NCI-H2029 treated with DMSO at 0.1 percent for 48 hours (cell line): ENCODE measurements around the gene APP.

ENCODE experiments used
- DNase-seq: peaks from one replicate; lab custom pipeline; 2025; lab: John Stamatoyannopoulos, UW

The APP gene

DNA sequence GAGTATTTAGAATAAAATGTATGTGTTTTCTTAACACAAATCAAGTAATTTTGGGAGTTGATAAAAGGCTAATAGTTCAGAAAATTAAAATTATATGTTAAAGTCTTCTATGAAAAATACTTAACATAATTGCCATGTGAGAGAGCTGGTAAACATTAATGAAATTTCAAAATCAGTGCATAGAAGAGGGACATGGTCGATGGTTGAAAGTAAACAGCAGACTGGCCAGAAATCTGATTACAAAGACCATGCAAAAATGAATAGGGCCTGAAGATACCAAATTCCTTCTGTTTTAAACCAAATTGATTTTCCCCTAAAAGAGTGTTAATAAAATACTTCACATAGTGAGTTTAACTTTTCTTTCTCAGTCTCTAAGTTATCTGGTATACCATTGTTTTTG lies 307.5 kb downstream of the APP start:
- DNase-seq = no peak

DNA sequence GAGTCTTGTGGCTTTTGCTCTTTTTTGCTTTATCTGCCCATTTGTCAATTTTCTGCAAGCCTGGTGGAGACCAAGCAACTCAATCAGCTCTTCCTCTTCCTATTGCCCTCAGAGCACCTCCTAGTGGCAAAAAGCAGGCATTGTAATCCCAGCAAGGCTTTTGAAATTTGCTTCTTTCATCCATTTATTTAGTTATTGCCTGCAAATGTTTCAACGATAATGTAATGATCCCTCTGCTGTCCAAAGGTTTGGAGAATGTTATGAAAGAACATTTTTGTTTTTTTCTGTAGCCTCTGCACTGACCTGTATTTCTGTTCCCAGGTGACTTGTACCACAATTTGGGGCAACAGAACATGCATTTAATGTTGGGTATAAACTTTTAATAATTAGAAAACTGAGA lies 308.0 kb downstream of the APP start:
- DNase-seq = no peak

GRCh38 chr21:25862112-25862511 lies 308.5 kb downstream of the APP start:
- DNase-seq = no peak

GRCh38 chr21:25859235-25859929 lies 311.2 kb downstream of the APP start:
- DNase-seq = no peak

DNA sequence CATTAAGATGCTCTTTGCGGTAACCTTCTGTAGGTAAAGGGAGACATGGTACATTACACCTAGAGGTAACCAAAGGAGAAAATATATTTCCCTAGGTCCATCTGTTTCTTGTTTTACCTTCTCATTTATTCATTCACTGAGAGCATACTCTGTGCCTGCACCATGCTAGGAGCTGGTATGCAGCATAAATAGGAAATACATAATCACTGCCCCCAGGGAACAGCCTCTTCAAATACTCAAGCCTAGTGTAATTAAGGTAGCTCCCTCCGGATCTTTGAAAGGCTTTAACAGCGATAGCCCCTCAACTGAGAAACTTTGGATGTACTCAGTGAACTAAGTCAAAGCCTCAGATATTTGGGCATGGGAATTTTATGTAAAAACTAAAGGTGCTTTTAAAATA lies 312.2 kb downstream of the APP start:
- no peak for DNase-seq

DNA sequence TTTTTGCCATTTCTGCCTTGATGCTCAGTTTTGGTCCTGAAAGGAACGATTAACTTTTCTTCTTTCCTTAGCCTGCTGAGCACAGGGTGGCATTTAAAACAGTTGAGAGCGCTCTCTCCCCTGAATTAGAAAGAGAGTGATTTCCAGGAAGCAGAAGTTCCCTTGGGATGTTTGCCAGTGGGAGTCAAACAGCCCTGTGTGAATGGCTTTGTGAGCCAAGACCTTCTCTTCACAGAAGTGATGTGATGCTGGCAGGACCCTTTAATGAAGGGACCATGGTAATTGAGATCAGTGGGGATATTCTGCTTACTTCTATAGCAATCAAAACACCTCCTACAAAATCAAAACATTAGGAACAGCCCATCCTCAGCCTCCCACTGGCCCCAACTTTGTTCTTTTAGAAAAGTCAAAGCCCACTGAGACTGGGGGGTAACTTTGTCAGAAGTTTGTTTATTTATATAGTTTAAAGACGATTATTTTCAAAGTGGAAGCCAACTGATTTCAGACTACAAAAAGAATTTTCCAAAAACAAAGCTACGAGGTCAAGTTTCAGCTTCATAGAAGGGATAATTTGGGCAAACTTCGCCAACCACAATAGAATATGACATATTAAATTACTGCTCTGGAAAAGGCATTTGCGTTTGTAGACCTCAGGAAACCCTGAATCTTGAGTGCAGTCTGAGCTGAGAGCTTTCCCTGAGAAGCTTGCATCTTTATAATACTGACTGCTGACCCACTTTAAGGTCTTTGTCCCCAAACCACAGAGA lies 313.1 kb downstream of the APP start:
- DNase-seq = no peak

DNA sequence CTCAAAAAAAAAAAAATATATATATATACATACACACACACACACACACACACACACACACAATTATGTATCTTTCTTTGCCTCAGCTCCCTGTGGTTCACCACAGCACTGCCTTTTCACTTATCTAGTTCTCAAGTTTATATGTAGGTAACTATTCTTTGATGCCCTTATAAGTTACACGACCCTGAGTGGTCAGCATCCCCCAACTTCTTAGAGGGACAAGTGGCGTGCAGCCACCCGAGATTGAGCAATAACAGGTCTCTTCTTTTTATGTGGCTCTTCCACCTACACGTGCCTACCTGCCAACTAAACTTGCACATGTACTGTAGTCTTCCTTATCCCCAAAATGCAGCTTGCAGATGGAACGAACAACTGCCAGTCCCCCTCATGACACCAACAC lies 315.0 kb downstream of the APP start:
- no peak for DNase-seq

- DNase-seq = no peak
Measured at GRCh38 chr21:25850126-25850842, 320.3 kb downstream of the APP start.

DNA sequence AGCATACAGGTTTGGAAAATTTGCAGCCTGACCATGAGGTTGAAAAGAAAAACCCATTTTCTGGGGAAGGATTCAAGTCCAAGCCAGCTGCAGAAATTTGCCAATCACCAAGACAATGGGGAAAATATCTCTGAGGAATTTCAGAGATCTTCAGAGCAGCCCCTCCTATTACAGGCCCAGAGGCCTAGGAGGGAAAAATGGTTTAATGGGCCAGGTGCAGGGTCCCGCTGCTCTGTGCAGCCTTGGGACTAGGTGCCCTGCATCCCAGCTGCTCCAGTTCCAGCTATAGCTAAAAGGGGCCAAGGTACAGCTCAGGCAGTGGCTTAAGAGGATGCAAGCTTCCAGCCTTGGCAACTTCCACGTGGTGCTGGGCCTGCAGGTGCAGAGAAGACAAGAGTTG lies 322.3 kb downstream of the APP start:
- DNase-seq = no peak

DNA sequence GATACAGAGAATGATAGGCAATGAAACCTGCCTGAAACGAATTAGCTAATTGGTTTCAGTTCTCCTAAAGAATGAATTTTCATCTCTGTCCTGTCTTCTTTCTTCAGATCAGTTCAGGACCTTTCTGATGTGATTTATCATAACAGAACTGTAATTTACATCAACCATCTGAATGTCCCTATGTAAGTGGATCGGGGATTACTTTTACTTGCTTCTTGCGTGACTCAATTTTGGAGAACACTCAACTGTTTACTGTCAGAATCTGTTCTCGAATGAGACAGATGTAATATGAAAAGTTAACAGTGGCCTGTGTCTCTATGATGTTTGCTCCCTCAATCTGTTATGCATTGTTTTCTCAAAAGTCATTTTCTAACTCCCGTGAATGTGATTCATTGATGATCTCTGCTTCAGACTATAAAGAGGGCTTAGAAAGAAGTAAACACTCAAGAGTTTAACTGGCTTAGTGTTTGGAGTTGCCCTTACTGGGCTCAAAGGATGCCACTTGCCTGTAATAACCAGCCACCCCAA lies 324.8 kb downstream of the APP start:
- DNase-seq = no peak

DNA sequence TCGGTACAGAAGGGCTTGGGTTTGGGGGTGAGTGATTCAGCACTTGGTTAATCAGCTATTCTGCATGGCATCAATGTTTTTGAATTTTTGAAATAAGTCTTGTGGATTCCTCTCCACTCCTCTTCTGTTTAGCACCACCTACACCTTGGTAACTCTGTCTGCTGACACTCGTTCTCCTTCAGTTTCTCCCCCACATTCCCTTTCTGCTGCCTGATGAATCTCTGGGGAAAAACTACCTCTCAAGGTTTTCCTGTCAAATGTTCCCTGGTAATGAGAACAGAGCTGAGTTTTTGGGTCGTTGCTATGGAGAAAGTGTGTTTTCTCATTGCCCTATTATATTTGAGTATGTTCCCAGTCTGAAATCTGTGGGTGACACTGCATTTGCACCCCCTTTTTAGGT lies 327.6 kb downstream of the APP start:
- no peak for DNase-seq

GRCh38 chr21:25838809-25839208 lies 331.8 kb downstream of the APP start:
- no peak for DNase-seq

GRCh38 chr21:25837533-25838265 lies 332.9 kb downstream of the APP start:
- no peak for DNase-seq

DNA sequence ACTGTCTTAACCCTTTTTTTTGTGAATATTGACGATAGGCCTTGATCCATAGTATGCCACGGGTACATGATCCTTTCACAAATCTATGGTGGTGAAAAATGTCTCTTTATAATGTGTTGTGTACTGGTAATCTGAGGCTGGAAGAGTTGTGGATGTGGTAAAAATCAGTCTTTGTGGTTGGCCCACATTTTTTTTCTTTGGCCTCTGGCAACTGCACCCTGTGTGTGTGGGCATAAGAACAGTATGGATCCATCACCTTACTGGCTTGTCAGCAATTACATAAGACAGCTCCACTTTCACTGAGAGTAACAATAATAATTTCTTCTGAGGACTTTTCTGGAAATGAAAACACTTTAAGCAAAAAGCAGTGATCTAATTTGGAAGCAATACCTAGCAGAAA lies 334.2 kb downstream of the APP start:
- DNase-seq = no peak

- no peak for DNase-seq
Measured at GRCh38 chr21:25834381-25834780, 336.2 kb downstream of the APP start.

DNA sequence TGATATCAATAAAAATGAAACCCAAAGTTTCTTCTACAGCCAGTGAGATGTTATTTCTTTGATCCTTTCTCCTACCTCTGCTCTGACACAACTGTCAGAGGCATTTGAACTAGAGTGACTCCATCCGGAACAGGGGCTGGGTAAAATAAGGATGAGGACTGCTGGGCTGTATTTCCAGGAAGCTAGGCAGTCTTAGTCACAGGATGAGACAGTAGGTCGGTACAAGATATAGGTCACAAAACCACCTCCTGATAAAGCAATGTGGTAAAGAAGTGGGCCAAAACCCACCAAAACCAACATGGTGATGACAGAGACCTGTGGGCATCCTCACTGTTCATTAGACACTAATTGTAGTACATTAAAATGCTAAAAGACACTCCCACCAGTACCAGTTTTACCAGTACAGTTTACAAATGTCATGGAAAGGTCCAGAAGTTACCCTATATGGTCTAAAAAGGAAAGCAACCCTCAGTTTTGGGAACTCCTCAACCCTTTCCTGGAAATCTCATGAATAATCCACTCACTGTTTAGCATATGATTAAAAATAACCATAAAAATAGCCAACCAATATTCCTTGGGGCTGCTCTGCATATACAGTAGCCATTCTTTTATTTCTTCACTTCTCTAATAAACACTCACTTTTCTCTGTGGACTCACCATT lies 339.1 kb downstream of the APP start:
- DNase-seq = no peak
